ENCODE results near the gene ARL6IP4.
"Not testable (repeated sequence)": the region's sequence is repeated elsewhere in the genome, so short reads cannot be mapped to it uniquely, and the experiment has no call there.

The ARL6IP4 gene

GRCh38 chr12:123013185-123014095 is 33.0 kb downstream of the ARL6IP4 start:
- no peak for DNase-seq

GRCh38 chr12:123014473-123014872 is 34.0 kb downstream of the ARL6IP4 start:
- DNase-seq = not testable (repeated sequence)

GRCh38 chr12:123017753-123018152 is 37.3 kb downstream of the ARL6IP4 start:
- no peak for DNase-seq

GRCh38 chr12:123019841-123020138 is 39.3 kb downstream of the ARL6IP4 start:
- DNase-seq = no peak

- DNase-seq = no peak
Observed at GRCh38 chr12:123021688-123022604, 41.5 kb downstream of the ARL6IP4 start.

GRCh38 chr12:123022846-123023245 is 42.4 kb downstream of the ARL6IP4 start:
- DNase-seq = no peak

GRCh38 chr12:123024819-123025391 is 44.4 kb downstream of the ARL6IP4 start:
- no peak for DNase-seq

GRCh38 chr12:123026094-123026853 is 45.8 kb downstream of the ARL6IP4 start:
- DNase-seq = no peak

- no peak for DNase-seq
Observed at GRCh38 chr12:123027726-123028445, 47.4 kb downstream of the ARL6IP4 start.

GRCh38 chr12:123028475-123028874 is 48.0 kb downstream of the ARL6IP4 start:
- DNase-seq = no peak

- no peak for DNase-seq
Observed at GRCh38 chr12:123029550-123029949, 49.1 kb downstream of the ARL6IP4 start.

- no peak for DNase-seq
Observed at GRCh38 chr12:123030686-123031085, 50.2 kb downstream of the ARL6IP4 start.

GRCh38 chr12:123031171-123031845 is 50.8 kb downstream of the ARL6IP4 start:
- DNase-seq = no peak
